ENCODE data around the gene SLC1A5. TPM values are rescaled to one million over a fixed set of nuclear protein-coding genes. Genes with fewer than 3 reads are reported as not detected.

SLC1A5 gene
- total and polyA plus RNA-seq, 2 donors (not counting 3 experiments of a cell fraction or from before 2014, with no cell fraction given), result 114 TPM

DNA sequence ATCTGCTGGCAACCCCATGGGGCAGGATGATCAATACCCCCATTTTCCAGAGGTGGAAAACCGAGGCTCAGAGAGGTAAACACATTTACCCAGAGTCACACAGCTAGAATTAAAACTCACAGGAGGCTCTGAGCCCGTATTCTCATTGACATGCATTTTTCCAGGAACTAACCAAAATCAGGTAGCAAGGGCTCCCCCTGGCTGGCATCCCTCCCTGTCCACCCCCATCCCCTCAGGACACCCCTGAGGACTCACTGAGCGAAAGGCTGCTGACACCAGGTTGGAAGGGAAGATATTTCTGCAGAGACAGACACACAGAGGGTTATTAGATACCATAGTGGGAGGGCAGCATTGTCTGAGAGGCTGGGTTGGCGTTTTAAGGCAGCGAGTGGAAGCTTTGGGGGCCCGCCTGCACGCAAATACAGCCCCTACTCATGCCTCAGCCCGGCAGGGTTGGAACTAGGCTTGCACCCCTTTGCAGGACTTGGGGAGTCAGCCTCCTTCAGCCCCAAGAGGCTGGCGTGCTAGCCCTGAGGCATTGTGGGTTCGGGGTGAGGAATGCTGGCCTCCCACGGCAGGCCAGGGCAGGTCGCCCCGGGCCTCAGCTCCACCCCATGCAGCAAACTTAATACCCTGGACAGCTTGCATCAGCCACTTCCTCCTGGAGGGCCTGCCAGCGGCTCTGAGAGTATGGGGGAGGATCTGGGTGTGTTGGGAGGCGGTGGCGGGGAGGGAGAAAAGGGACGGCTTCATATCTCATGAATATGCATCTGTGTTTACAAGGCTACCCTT is 3.9 kb downstream of the SLC1A5 start:
- dilution Hi-C loops (cut with MboI; ENCODE audit: extremely low pct_ligation_motif_present, low sequenced_read_pairs), result no loop called here
- peaks cover 63% of the 10 kb centered on the region for H3K79me2 ChIP-seq (ENCODE audit: control insufficient read depth, insufficient read depth, low read length)

More for the DNA sequence above, 3.9 kb downstream of the SLC1A5 start:
- no peak overlapping the region for H2AFZ ChIP-seq (ENCODE audit: low read depth, low read length)
- POLR2A ChIA-PET, result interaction anchor here (0.9 kb wide), 1 partner anchor 18 kb away, joined by 4 read pairs; no protein-coding TSS in a partner anchor
- H3K4me2 ChIP-seq (ENCODE audit: insufficient read depth, low read length), result peak overlapping the region; percentile 69
- BruUV-seq (replicated peaks), result no TSS peak
- intact Hi-C loops (cut with micrococcal nuclease), result loop anchor here (5.0 kb wide), 1 partner anchor 473 kb away; the partner anchor contains the start of gene CCDC9
- peaks cover 4% of the 10 kb centered on the region for H4K20me1 ChIP-seq (replicated peaks; ENCODE audit: control insufficient read depth, extremely low read depth, insufficient read depth, low read length)
- no peaks in the 10 kb centered on the region for H3K9me3 ChIP-seq (replicated peaks; ENCODE audit: control insufficient read depth, insufficient read depth, low read length)
- no peak overlapping the region for H3K9ac ChIP-seq (replicated peaks; ENCODE audit: extremely low read depth, insufficient read depth, low read length)
- DNase-seq (ENCODE audit: low read depth, low spot score) (peak; percentile 74), FAIRE-seq (peak; percentile 89)
- peak overlapping the region in 2 of 3 experiments; percentile 15 to 36 for H3K4me3 ChIP-seq (replicated peaks in 1 of 3; ENCODE audit: insufficient read depth in 1 of 3, low read depth in 1 of 3, low read length in 3 of 3)
- peaks cover 34% of the 10 kb centered on the region for H3K4me1 ChIP-seq (ENCODE audit: control insufficient read depth, extremely low read depth, insufficient read depth, low read length)
- H3K36me3 ChIP-seq (ENCODE audit: control insufficient read depth in 2 of 2, extremely low read depth in 1 of 2, insufficient read depth in 2 of 2, low read length in 2 of 2), result peaks cover 13 to 16% of the 10 kb centered on the region in 2 experiments
- no peaks in the 10 kb centered on the region for H3K27me3 ChIP-seq (ENCODE audit: control insufficient read depth in 2 of 2, insufficient read depth in 2 of 2, low read length in 2 of 2)
- CTCF ChIA-PET, result interaction anchor here (0.8 to 6.7 kb wide), 12 partner anchors 14 to 69 kb away, joined by 3 to 63 read pairs (median 4); no protein-coding TSS in a partner anchor
- TF ChIP-seq MYC (IDR thresholded peaks at IDR 0.05; ENCODE audit: low read depth, low read length) (no peak), CTCF (IDR thresholded peaks at IDR 0.05; ENCODE audit: extremely low read depth in 1 of 2, insufficient read depth in 1 of 2, low read depth in 1 of 2, low read length in 2 of 2) (peak; percentile 12 to 13), FOS (IDR thresholded peaks at IDR 0.05; ENCODE audit: borderline replicate concordance, insufficient read depth, low read length) (no peak), EZH2 (IDR thresholded peaks at IDR 0.05; ENCODE audit: borderline replicate concordance, low read depth, low read length, severe bottlenecking) (no peak), POLR2AphosphoS5 (IDR thresholded peaks at IDR 0.05; ENCODE audit: insufficient read depth, low read depth, low read length) (peak; percentile 51)
- peak overlapping the region; percentile 98 for H3K27ac ChIP-seq (ENCODE audit: insufficient read depth, low read depth, low read length)
- H3K9me1 ChIP-seq (replicated peaks; ENCODE audit: control insufficient read depth, extremely low read depth, insufficient read depth, low read length), result no peaks in the 10 kb centered on the region

Measured in endothelial cell of umbilical vein (primary cell).